WTC11 (cell line): Measurements from ENCODE around the gene UCK2. TPM values are rescaled to one million over a fixed set of nuclear protein-coding genes. Genes with fewer than 3 reads are reported as not detected.

Experiments used
- ATAC-seq: fragments of 200-7000 bp; cut with Tn5 transposase; 2 replicates; pipeline ENCODE4 v1.10.0; 2021; ENCODE audit warnings: mild to moderate bottlenecking, moderate library complexity
- CTCF ChIA-PET: fragments of 300-600 bp; sonication (Branson Sonifier 250); formaldehyde crosslinking; loops from one replicate; lab custom pipeline; 2021; ENCODE audit warnings: antibody characterized with exemption; lab: Charles Lee
- POLR2A ChIA-PET: fragments of 350-600 bp; sonication (Branson Sonifier 250); formaldehyde crosslinking; loops from one replicate; lab custom pipeline; 2021; ENCODE audit warnings: antibody characterized with exemption; lab: Charles Lee
- DNase-seq: peaks from one replicate; pipeline ENCODE4 v3.0.0; 2021; ENCODE audit warnings: low spot score
- H3K27ac Mint-ChIP-seq: 2 replicates; pipeline ENCODE4 v1.8.0; 2021; ENCODE audit warnings: mixed read lengths
- H3K27me3 Mint-ChIP-seq: 2 replicates; pipeline ENCODE4 v1.8.0; 2021; ENCODE audit warnings: low read depth, mild to moderate bottlenecking, moderate library complexity, mixed read lengths
- H3K36me3 Mint-ChIP-seq: 2 replicates; pipeline ENCODE4 v1.8.0; 2021; ENCODE audit warnings: mixed read lengths
- H3K4me1 Mint-ChIP-seq: 2 replicates; pipeline ENCODE4 v1.8.0; 2022; ENCODE audit warnings: mixed read lengths
- H3K4me3 Mint-ChIP-seq: 2 replicates; pipeline ENCODE4 v1.8.0; 2021; ENCODE audit warnings: mild to moderate bottlenecking, moderate library complexity, mixed read lengths
- H3K9me3 Mint-ChIP-seq: 2 replicates; pipeline ENCODE4 v1.8.0; 2021; ENCODE audit warnings: mixed read lengths
- AFF4 ChIP-seq: sonication (generic); formaldehyde crosslinking; IDR thresholded peaks from 2 replicates; pipeline ENCODE4 v1.8.1; 2023; ENCODE audit warnings: mild to moderate bottlenecking, missing genetic modification reagents, borderline replicate concordance
- E2F5 ChIP-seq: sonication (generic); formaldehyde crosslinking; IDR thresholded peaks from 2 replicates; pipeline ENCODE4 v1.8.1; 2022; ENCODE audit warnings: mild to moderate bottlenecking, moderate library complexity, missing genetic modification reagents
- ELF4 ChIP-seq: sonication (generic); formaldehyde crosslinking; IDR thresholded peaks from 2 replicates; pipeline ENCODE4 v1.8.1; 2022; ENCODE audit warnings: low read depth, mild to moderate bottlenecking, moderate library complexity, missing genetic modification reagents
- ESRRA ChIP-seq: sonication (generic); formaldehyde crosslinking; IDR thresholded peaks from 2 replicates; pipeline ENCODE4 v1.8.1; 2022; ENCODE audit warnings: mild to moderate bottlenecking, missing genetic modification reagents, borderline replicate concordance
- MXD4 ChIP-seq: fragments of 250-450 bp; sonication (Bioruptor Pico); IDR thresholded peaks from 2 replicates; pipeline ENCODE4 v1.8.0; 2021; ENCODE audit warnings: mild to moderate bottlenecking, moderate library complexity, borderline replicate concordance
- NFE2L1 ChIP-seq: sonication (generic); formaldehyde crosslinking; IDR thresholded peaks from 2 replicates; pipeline ENCODE4 v1.8.1; 2023; ENCODE audit warnings: missing genetic modification reagents
- OVOL2 ChIP-seq: fragments of 250-450 bp; sonication (Bioruptor Pico); IDR thresholded peaks from 2 replicates; pipeline ENCODE4 v1.9.0; 2021; ENCODE audit warnings: mild to moderate bottlenecking, borderline replicate concordance
- PRRX2 ChIP-seq: fragments of 250-450 bp; sonication (Bioruptor Pico); IDR thresholded peaks from 2 replicates; pipeline ENCODE4 v1.8.0; 2021; ENCODE audit warnings: mild to moderate bottlenecking
- RORB ChIP-seq: fragments of 250-450 bp; sonication (Bioruptor Pico); IDR thresholded peaks from 2 replicates; pipeline ENCODE4 v1.9.0; 2021; ENCODE audit warnings: mild to moderate bottlenecking
- ZBTB21 ChIP-seq: sonication (generic); formaldehyde crosslinking; IDR thresholded peaks from 2 replicates; pipeline ENCODE4 v1.8.1; 2023; ENCODE audit warnings: mild to moderate bottlenecking, missing genetic modification reagents, borderline replicate concordance
- ZBTB43 ChIP-seq: sonication (generic); formaldehyde crosslinking; IDR thresholded peaks from 2 replicates; pipeline ENCODE4 v1.8.1; 2023; ENCODE audit warnings: mild to moderate bottlenecking, missing genetic modification reagents
- ZMAT4 ChIP-seq: fragments of 250-450 bp; sonication (Bioruptor Pico); IDR thresholded peaks from 2 replicates; pipeline ENCODE4 v1.9.0; 2021; ENCODE audit warnings: mild to moderate bottlenecking
- ZNF121 ChIP-seq: sonication (generic); formaldehyde crosslinking; IDR thresholded peaks from 2 replicates; pipeline ENCODE4 v1.8.0; 2023; ENCODE audit warnings: missing genetic modification reagents
- ZNF138 ChIP-seq: sonication (generic); formaldehyde crosslinking; conservative IDR thresholded peaks from 2 replicates; pipeline ENCODE4 v1.8.1; 2022; ENCODE audit warnings: mild to moderate bottlenecking, moderate library complexity, missing genetic modification reagents
- ZNF263 ChIP-seq: sonication (generic); formaldehyde crosslinking; IDR thresholded peaks from 2 replicates; pipeline ENCODE4 v1.8.1; 2022; ENCODE audit warnings: low read depth, mild to moderate bottlenecking, moderate library complexity, missing genetic modification reagents
- ZNF396 ChIP-seq: fragments of 250-450 bp; sonication (Bioruptor Pico); IDR thresholded peaks from 2 replicates; pipeline ENCODE4 v1.8.0; 2021; ENCODE audit warnings: mild to moderate bottlenecking, moderate library complexity, borderline replicate concordance
- total RNA-seq: library from RNA; stranded (reverse); gene quantifications from 3 replicates; pipeline ENCODE4 v1.2.3, GENCODE V29; 2021
- TF ChIP-seq, protein P1 (sequence below): fragments of 200-600 bp; IDR thresholded peaks from 2 replicates; pipeline ENCODE4 v1.8.0; 2022; ENCODE audit warnings: antibody characterized with exemption
- TF ChIP-seq, protein P2 (sequence below): sonication (generic); formaldehyde crosslinking; IDR thresholded peaks from 2 replicates; pipeline ENCODE4 v1.8.0; 2022; ENCODE audit warnings: mild to moderate bottlenecking, missing genetic modification reagents
- TF ChIP-seq, protein P3 (sequence below): sonication (generic); formaldehyde crosslinking; IDR thresholded peaks from 2 replicates; pipeline ENCODE4 v1.8.1; 2022; ENCODE audit warnings: low read depth, mild to moderate bottlenecking, moderate library complexity, missing genetic modification reagents, borderline replicate concordance
- TF ChIP-seq, protein P4 (sequence below): sonication (generic); formaldehyde crosslinking; IDR thresholded peaks from 2 replicates; pipeline ENCODE4 v1.8.1; 2022; ENCODE audit warnings: missing genetic modification reagents, borderline replicate concordance

The UCK2 gene
- total RNA-seq, 1 experiment from 2014 or later, result 85.7 TPM

DNA sequence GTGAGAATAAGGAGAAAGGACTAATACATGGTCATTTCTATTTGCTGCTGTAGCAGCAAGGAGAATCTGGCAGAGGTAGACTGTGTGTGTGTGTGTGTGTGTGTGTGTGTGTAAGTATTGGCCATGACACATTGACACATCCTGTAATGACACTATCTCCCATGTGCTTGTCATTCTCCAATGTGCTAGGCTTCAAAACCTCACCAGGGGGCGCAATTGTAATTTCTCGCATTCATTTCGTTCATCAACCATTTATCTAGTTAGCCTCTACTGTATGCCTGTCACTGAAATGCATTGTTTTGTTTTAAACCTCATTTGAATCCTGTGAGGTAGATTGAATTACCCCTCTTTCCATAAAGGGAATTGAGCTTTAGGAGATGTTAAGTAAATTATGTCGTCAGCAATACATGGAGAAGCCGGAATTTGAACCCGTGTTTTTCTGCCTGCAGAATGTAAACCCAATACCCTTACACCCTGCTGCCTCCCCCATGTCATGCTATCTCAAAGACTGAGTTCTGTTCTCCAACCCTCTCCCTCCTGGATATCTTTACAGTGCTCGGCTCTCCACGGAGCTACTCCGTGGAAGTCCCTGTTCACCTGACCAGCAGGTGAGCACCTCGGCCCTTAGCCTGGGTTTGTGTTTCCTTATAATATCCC, 100.8 kb downstream of the UCK2 start:
- CTCF ChIA-PET, result interaction anchor here (0.8 to 1.5 kb wide), 4 partner anchors 15 to 551 kb away, joined by 3 to 5 read pairs (median 4); no protein-coding TSS in a partner anchor
- TF ChIP-seq, protein P1, sequence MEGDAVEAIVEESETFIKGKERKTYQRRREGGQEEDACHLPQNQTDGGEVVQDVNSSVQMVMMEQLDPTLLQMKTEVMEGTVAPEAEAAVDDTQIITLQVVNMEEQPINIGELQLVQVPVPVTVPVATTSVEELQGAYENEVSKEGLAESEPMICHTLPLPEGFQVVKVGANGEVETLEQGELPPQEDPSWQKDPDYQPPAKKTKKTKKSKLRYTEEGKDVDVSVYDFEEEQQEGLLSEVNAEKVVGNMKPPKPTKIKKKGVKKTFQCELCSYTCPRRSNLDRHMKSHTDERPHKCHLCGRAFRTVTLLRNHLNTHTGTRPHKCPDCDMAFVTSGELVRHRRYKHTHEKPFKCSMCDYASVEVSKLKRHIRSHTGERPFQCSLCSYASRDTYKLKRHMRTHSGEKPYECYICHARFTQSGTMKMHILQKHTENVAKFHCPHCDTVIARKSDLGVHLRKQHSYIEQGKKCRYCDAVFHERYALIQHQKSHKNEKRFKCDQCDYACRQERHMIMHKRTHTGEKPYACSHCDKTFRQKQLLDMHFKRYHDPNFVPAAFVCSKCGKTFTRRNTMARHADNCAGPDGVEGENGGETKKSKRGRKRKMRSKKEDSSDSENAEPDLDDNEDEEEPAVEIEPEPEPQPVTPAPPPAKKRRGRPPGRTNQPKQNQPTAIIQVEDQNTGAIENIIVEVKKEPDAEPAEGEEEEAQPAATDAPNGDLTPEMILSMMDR, result peak; percentile 58
- TF ChIP-seq ZNF121 (CRISPR knock-in tag), result no peak
- Mint-ChIP-seq H3K27me3 (no peaks in the 10 kb centered on the region), H3K9me3 (no peaks in the 10 kb centered on the region), H3K4me1 (peaks cover 2% of the 10 kb centered on the region), H3K4me3 (no peak overlapping the region), H3K27ac (no peak overlapping the region), H3K36me3 (no peaks in the 10 kb centered on the region)
- POLR2A ChIA-PET, result no interaction called here
- DNase-seq (peak; percentile 55), ATAC-seq (peak; percentile 27)

GRCh38 chr1:165930961-165931360, 103.5 kb downstream of the UCK2 start:
- H3K9me3 Mint-ChIP-seq, result no peaks in the 10 kb centered on the region
- TF ChIP-seq, protein P2, sequence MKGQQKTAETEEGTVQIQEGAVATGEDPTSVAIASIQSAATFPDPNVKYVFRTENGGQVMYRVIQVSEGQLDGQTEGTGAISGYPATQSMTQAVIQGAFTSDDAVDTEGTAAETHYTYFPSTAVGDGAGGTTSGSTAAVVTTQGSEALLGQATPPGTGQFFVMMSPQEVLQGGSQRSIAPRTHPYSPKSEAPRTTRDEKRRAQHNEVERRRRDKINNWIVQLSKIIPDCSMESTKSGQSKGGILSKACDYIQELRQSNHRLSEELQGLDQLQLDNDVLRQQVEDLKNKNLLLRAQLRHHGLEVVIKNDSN, result no peak
- TF ChIP-seq MXD4 (CRISPR knock-in tag) (no peak), ZBTB21 (no peak), NFE2L1 (no peak), E2F5 (CRISPR knock-in tag) (no peak), RORB (CRISPR knock-in tag) (no peak), ZNF263 (CRISPR knock-in tag) (no peak), PRRX2 (no peak), ELF4 (CRISPR knock-in tag) (no peak), ZBTB43 (CRISPR knock-in tag) (no peak), ZNF138 (CRISPR knock-in tag) (no peak), ESRRA (CRISPR knock-in tag) (no peak), AFF4 (no peak), ZNF396 (CRISPR knock-in tag) (no peak), ZMAT4 (CRISPR knock-in tag) (no peak), OVOL2 (no peak)
- TF ChIP-seq, protein P3, sequence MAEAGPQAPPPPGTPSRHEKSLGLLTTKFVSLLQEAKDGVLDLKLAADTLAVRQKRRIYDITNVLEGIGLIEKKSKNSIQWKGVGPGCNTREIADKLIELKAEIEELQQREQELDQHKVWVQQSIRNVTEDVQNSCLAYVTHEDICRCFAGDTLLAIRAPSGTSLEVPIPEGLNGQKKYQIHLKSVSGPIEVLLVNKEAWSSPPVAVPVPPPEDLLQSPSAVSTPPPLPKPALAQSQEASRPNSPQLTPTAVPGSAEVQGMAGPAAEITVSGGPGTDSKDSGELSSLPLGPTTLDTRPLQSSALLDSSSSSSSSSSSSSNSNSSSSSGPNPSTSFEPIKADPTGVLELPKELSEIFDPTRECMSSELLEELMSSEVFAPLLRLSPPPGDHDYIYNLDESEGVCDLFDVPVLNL, result no peak
- TF ChIP-seq, protein P4, sequence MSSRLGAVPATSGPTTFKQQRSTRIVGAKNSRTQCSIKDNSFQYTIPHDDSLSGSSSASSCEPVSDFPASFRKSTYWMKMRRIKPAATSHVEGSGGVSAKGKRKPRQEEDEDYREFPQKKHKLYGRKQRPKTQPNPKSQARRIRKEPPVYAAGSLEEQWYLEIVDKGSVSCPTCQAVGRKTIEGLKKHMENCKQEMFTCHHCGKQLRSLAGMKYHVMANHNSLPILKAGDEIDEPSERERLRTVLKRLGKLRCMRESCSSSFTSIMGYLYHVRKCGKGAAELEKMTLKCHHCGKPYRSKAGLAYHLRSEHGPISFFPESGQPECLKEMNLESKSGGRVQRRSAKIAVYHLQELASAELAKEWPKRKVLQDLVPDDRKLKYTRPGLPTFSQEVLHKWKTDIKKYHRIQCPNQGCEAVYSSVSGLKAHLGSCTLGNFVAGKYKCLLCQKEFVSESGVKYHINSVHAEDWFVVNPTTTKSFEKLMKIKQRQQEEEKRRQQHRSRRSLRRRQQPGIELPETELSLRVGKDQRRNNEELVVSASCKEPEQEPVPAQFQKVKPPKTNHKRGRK (CRISPR knock-in tag), result no peak

More at GRCh38 chr1:165930961-165931360, 103.5 kb downstream of the UCK2 start:
- Mint-ChIP-seq H3K4me1 (peaks cover 15% of the 10 kb centered on the region), H3K36me3 (no peaks in the 10 kb centered on the region), H3K27ac (no peak overlapping the region), H3K4me3 (no peak overlapping the region), H3K27me3 (no peaks in the 10 kb centered on the region; the same call in 1 of the 2 replicates)
- POLR2A ChIA-PET, result no interaction called here
- no peak for ATAC-seq
- no peak for DNase-seq
- CTCF ChIA-PET, result interaction anchor here (0.6 kb wide), 1 partner anchor 746 kb away, joined by 3 read pairs; no protein-coding TSS in a partner anchor
